AG04449 (cell line): ENCODE measurements around the gene HIVEP3.

Source experiments
- CTCF ChIA-PET: fragments of 350-600 bp; formaldehyde crosslinking; extraction: SDS; loops from one replicate; lab custom pipeline; 2021; ENCODE audit warnings: antibody characterized with exemption; lab: Yijun Ruan, JAX
- POLR2A ChIA-PET: fragments of 400-600, 350-600 bp; formaldehyde crosslinking; extraction: SDS; loops from one replicate; lab custom pipeline; 2020; ENCODE audit warnings: antibody characterized with exemption, inconsistent platforms; lab: Yijun Ruan, JAX
- DNase-seq: peaks from one replicate; pipeline ENCODE4 v3.0.0-alpha.2; 2010; ENCODE audit warnings: low read depth, low spot score
- H3K4me3 ChIP-seq: 2 replicates; pipeline ENCODE4 v1.5.1; 2011; ENCODE audit warnings: low read depth, mild to moderate bottlenecking, control low read depth, low read length
- CTCF ChIP-seq: IDR thresholded peaks from one replicate; pipeline ENCODE4 v1.5.1; 2011; ENCODE audit warnings: mild to moderate bottlenecking, moderate library complexity, low read length, control low read depth, inconsistent platforms; ENCODE audit not compliant: insufficient read depth; ENCODE audit errors: missing control alignments

The HIVEP3 gene

GRCh38 chr1:41813226-41813625 is 105.5 kb downstream of the HIVEP3 start:
- CTCF ChIA-PET: interaction anchor here (1.0 to 1.8 kb wide), 4 partner anchors 15 to 360 kb away, joined by 3 to 6 read pairs (median 4); no protein-coding TSS in a partner anchor
- TF ChIP-seq CTCF: no peak
- DNase-seq: no peak
- no peak overlapping the region for H3K4me3 ChIP-seq
- POLR2A ChIA-PET: interaction anchor here (0.8 kb wide), 1 partner anchor 30 kb away, joined by 3 read pairs; no protein-coding TSS in a partner anchor

- no peak overlapping the region for H3K4me3 ChIP-seq
- POLR2A ChIA-PET: interaction anchor here (0.8 kb wide), 1 partner anchor 30 kb away, joined by 3 read pairs; no protein-coding TSS in a partner anchor
- TF ChIP-seq CTCF: no peak
- CTCF ChIA-PET: interaction anchor here (0.8 to 1.9 kb wide), 21 partner anchors 9 to 361 kb away, joined by 3 to 9 read pairs (median 4); no protein-coding TSS in a partner anchor
- peak; percentile 46 for DNase-seq
These were observed 106.3 kb downstream of the HIVEP3 start for GRCh38 chr1:41812453-41812852.

GRCh38 chr1:41812051-41812450 is 106.7 kb downstream of the HIVEP3 start:
- DNase-seq: no peak
- CTCF ChIA-PET: interaction anchor here (0.6 to 1.9 kb wide), 23 partner anchors 9 to 362 kb away, joined by 3 to 9 read pairs (median 4); no protein-coding TSS in a partner anchor
- POLR2A ChIA-PET: no interaction called here
- TF ChIP-seq CTCF: peak; percentile 70
- H3K4me3 ChIP-seq: no peak overlapping the region

- no peak overlapping the region for H3K4me3 ChIP-seq
- ChIA-PET POLR2A (no interaction called here), CTCF (interaction anchor here (0.6 to 1.9 kb wide), 25 partner anchors 8 to 362 kb away, joined by 3 to 9 read pairs (median 4); no protein-coding TSS in a partner anchor)
- DNase-seq: no peak
- no peak for TF ChIP-seq CTCF
These were observed 107.5 kb downstream of the HIVEP3 start for GRCh38 chr1:41811051-41811795.

- no peak for TF ChIP-seq CTCF
- H3K4me3 ChIP-seq: no peak overlapping the region
- POLR2A ChIA-PET: no interaction called here
- CTCF ChIA-PET: interaction anchor here (0.8 to 1.5 kb wide), 5 partner anchors 10 to 145 kb away, joined by 3 to 4 read pairs (median 4); no protein-coding TSS in a partner anchor
- no peak for DNase-seq
These were observed 108.3 kb downstream of the HIVEP3 start for GRCh38 chr1:41810446-41810845.

GRCh38 chr1:41809692-41810091 is 109.0 kb downstream of the HIVEP3 start:
- TF ChIP-seq CTCF: no peak
- ChIA-PET POLR2A (no interaction called here), CTCF (interaction anchor here (1.3 kb wide), 1 partner anchor 9 kb away, joined by 5 read pairs; no protein-coding TSS in a partner anchor)
- DNase-seq: no peak
- H3K4me3 ChIP-seq: no peak overlapping the region
